SKM-1 (cell line): ENCODE results near the gene IFI6.
"Not testable (repeated sequence)": the region's sequence is repeated elsewhere in the genome, so short reads cannot be mapped to it uniquely, and the experiment has no call there.

Experiments used
- DNase-seq: peaks from one replicate; lab custom pipeline; 2025; ENCODE audit not compliant: unreplicated experiment; lab: John Stamatoyannopoulos, UW

The IFI6 gene

DNA sequence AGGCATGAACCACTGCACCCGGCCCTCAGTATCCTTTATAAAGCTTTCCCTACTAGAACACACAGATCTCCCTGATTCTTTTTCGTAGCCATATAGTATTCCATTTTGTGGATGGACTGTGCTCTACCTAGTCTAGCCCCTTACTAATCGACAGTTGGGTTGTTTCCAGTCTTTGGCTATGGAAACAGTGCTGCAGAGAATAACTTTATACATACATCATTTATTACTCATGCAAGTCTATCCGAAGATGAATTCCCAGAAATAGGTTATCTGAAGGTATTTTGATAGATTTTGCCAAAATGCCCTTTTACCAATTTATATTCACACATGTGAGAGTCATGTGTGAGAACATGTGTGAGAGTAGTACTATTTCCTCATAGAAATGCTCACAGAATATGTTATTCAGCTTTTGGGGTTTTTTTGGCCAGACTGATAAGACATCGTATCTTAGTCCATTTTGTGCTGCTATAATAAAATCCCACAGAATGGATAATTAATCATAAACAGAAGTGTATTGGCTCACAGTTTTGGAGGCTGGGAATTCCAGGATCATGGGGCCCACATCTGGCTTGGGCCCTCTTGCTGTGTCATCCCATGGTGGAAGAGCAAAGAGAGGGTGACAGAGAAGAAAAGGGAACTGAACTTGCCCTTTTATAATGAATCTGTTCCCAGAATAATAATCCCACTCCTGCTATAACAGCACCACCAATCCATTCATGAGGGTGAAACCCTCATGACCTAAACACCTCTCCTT, 19.7 kb downstream of the IFI6 start:
- no peak for DNase-seq

- DNase-seq = no peak
Measured at GRCh38 chr1:27650539-27651175, 21.3 kb downstream of the IFI6 start.

DNA sequence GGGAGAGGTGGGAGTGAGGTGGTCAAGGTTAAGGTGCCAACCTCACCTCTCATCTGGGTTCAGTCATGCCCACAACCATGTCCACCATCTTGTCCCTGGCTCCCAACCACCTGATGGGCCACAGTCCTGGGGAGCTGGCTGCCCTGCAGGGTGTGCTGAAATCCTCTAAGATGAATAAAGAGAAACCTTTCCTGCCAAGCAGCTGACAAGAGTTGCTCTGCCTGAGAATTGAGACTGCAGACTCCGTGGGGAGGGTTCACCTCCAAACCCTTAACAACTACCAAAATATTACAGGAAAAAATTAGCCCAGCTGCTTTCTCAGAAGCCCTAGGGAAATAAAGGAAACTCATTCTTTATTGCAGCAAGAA, 21.8 kb downstream of the IFI6 start:
- no peak for DNase-seq

DNA sequence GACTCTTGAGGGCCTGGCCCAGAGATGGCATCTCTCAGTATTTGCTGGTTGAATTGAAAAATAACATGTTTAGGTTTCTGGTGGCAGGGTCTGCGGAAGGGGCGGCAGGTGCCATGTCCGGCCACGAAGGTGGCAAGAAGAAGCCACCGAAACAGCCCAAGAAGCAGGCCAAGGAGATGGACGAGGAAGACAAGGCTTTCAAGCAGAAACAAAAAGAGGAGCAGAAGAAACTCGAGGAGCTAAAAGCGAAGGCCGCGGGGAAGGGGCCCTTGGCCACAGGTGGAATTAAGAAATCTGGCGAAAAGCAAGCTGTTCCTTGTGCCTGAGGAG, 22.7 kb downstream of the IFI6 start:
- DNase-seq = no peak

DNA sequence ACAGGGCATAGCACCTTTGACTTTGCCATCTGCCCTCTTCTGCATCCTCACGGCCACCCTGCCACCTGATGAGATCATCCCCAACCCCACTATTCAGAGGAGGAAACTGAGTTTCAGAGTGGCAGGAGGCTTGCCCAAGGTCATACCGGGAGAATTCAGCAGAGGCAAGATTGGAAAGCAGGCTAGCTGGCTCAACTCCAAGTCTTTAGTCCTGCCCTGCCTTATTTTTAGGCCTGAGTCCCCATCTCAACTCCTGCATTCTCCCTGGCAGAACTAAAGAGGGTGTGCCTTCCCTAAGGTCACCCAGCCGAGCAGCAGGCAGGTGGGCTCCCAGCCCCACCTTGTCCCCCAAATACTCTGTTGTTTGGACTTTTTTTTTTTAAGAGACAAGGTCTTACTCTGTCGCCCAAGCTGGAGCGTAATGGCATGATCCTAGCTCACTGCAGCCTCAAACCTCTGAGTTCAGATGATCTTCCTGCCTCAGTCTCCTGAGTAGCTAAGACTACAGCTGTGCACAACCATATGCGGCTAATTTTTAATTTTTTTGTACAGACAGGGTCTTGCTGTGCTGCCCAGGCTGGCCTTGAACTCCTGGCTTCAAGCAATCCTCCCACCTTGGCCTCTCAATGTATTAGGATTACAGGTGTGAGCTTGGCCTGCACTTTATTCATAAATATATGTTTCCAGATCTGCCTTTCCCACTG, 23.2 kb downstream of the IFI6 start:
- DNase-seq = no peak

DNA sequence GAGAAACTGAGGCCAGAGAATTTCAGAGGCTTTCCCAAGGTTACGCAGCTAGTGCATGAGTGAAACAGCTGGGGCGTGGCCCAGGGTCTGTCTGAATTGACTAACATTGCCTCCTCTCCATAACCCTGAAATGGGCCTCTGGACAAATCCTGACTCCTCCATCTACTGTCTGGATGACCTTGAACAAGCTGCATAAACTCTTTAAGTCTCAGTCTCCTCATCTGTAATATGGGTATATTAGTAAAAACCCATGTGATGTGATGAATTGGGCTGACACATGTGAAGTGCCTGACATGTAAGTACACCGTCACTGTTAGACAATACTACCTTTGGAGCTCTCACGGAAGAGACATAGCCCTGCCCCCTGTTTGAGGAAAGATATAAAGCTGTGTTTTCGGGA, 24.7 kb downstream of the IFI6 start:
- DNase-seq = no peak

DNA sequence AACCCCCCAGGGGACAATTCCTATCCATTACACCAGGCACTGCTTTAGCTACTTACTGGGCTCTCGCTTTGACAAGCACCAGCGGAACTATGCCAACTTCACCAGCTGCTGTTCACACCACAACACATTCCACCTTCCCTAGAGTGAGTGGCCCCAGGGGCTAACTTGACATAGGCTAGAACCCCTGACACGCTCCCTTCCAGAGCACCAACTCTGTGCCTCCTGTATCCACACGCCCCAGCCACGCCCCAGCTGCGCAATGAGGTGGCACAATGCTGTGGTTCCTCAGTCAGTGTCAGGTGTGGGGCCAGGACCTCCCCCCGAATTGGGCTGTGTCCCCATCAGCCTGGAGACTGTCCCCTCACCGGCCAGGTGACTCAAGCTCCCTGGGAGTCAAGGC, 25.3 kb downstream of the IFI6 start:
- DNase-seq = no peak

DNA sequence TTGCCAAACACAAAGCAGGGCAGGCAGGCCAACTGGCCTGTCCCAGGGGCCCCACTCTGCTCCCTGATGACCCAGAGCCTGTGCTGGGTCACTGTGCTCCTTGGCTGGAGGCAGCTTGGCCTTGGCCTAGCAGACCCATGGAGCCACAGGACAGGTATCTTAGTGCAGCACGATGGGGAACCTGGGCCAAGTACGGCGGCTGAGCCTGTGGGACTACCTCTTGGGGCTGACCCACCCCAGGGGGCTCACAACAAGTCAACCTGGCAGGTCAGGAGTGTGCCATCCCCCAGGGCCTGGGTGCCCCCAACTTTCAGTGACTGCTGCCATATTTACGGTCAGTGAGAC, 26.9 kb downstream of the IFI6 start:
- DNase-seq = no peak

DNA sequence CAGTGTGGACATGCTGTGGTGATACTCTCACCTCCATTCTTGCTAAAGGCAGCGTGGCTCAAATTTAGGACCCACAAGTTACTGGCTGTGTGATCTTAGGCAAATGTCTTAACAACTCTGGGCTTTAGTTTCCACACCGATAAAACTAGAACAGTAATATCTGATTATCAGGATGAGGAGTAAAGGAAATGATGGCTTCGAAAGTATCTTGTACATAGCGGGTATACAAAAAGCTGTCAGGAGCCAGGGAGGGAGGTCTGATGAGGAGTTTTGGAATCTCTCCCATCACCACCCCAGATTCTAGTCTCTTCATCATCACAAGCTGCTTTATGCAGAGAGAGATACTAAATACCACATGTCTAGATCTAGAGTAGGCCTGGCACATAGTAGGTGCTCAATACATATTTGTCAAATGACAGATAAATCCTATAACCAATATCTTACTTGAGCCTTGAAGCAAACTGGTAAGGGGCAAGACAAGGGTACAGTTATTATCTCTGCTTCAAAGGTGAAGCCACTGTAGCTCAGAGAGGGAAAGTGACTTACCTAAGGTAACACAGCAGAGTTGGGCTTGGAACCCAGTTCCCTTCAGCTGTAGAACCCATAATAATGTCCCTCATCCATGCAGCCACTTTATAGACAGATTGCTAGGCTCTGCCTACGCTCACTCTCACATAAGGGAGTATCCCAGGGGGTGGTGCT, 27.5 kb downstream of the IFI6 start:
- DNase-seq = no peak

DNA sequence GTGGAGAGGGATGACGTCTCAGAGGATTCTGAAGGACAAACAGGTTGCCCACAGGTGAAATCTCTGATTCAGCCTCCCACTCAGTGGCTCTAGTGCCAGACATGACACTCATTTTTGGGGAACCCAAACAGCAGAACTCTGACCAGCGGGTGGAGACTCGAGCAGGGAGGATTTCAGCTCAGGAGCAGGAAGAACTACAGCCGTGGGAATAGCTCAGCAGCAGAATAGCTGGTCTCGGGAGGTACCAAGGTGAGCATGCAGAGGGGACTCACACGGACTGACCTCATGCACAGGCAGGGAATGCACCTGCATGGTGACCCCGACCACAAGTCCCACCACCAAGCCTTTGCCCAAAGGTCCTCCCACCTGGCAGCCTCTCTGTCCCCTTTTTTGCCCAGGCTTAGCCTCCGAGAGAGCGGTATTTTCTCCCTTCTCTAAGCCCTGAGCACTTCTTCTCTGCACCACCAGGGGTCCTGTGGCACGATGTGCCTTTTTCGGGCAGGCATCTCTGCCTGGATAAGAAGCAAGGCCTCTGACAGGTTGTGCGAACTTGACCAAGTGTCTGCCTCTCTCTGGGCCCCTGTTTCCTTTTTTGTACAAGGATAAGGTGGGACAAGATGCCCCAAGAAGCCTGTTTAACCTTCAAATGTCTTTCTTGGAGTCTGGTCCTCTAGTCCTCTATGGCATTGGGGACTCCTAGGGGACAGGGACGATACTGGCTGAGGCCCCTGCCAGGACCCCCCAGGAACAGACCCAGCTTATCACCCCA, 28.2 kb downstream of the IFI6 start:
- peak; percentile 53 for DNase-seq

- DNase-seq = not testable (repeated sequence)
Measured at GRCh38 chr1:27640514-27640913, 31.5 kb downstream of the IFI6 start.

- DNase-seq = no peak
Measured at GRCh38 chr1:27638805-27639204, 33.2 kb downstream of the IFI6 start.

DNA sequence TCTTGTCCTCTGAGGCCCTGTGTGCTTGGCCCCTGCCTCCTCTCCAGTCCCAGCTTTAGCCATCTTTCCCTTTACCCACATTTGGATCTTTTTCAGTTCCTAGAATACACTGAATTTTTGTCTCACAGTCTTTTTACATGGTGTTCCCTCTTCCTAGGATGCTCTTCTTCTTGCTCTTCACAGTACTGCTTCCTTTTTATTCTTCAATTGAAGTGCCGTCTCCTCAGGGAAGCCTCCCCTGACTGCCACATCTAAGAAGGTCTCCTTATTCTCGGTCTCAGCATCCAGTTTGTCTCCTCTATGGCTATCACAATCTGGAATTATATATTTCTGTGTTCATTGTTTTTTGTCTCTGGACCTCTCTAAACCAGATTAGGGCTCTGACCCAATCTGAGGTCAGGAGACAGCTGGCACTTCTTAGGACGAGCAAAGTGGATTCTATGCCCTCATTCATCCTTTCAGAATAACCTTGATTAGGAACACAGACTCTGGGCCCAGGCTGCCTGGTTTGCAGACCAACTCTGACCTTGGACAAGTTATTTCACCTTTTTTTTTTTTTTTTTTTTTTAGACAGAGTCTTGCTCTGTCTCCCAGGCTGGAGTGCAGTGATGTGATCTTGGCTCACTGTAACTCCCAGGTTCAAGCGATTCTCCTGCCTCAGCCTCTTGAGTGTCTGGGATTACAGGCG, 33.8 kb downstream of the IFI6 start:
- no peak for DNase-seq

DNA sequence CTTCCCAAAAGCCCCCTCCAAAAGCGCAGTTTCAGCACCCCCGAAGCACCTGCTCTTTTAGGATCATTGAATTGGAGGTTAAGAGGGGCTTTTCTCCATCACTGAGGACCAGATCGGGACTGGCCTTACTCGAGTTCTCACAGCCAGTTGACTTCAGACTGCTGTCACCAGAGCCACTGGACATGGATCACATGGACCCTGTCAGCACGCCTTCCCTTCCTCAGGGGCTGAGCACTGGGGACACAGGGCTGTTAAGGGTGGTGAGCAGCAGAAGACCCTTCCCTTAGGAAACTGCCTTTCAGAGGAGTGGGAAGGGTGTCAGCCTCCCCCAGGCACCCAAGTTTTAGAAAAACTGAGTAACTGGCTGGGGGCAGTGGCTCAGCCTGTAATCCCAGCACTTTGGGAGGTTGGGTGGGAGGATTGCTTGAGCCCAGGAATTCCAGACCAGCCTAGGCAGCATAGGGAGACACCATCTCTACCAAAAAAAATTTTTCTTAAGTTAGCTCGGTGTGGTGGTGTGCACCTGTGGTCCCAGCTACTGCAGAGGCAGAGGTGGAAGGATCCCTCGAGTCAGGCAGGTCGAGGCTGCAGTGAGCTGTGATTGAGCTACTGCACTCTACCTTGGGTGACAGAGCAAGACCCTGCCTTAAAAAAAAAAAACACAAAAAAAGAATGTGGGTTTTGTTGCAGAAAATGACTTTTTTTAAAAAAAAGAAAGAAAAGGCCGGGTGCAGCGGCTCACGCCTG, 36.4 kb downstream of the IFI6 start:
- DNase-seq = no peak

GRCh38 chr1:27634985-27635367, 37.0 kb downstream of the IFI6 start, which contains the start of gene FGR:
Gene FGR (minus strand): TSS chr1:27635185. CDS start chr1:27623916, 11,269 bp downstream.
- no peak for DNase-seq

GRCh38 chr1:27634177-27634984, 37.6 kb downstream of the IFI6 start:
- no peak for DNase-seq

GRCh38 chr1:27633640-27634176, 38.3 kb downstream of the IFI6 start:
- DNase-seq = no peak

GRCh38 chr1:27633298-27633610, 38.7 kb downstream of the IFI6 start:
- no peak for DNase-seq
